ENCODE measurements around the gene RIBC2. TPM values are rescaled to one million over a fixed set of nuclear protein-coding genes. Genes with fewer than 3 reads are reported as not detected.
A peak's percentile ranks its signal among the peaks of the same experiment; 100 is the strongest.

RIBC2 gene
- total and polyA plus RNA-seq, 2 of the 4 experiments (the other 2 are of a cell fraction), result 0.29 to 0.36 TPM

- intact Hi-C loops (cut with micrococcal nuclease) (loop anchor here (2.0 kb wide), 1 partner anchor 19 kb away; no protein-coding TSS in a partner anchor), dilution Hi-C loops (cut with HindIII; ENCODE audit: low sequenced_read_pairs, unreplicated experiment) (no loop called here), in situ Hi-C loops (cut with MboI; ENCODE audit: low sequenced_read_pairs) (no loop called here)
- Histone ChIP-seq H3K14ac (replicated peaks; ENCODE audit: low read depth, low read length) (peak overlapping the region; percentile 80), H3K4me2 (ENCODE audit: low read depth, low read length) (no peak overlapping the region), H3K4me3 (ENCODE audit: insufficient read depth, low read depth, low read length) (no peak overlapping the region), H3K9ac (ENCODE audit: low read depth, low read length) (no peak overlapping the region), H3K23ac (ENCODE audit: low read depth, low read length) (peak overlapping the region; percentile 64), H3K79me1 (ENCODE audit: low read depth in 1 of 2, low read length in 2 of 2) (no peaks in the 10 kb centered on the region), H3K27me3 (ENCODE audit: control insufficient read depth, insufficient read depth, low read length) (no peaks in the 10 kb centered on the region), H4K20me1 (ENCODE audit: insufficient read depth, low read length) (no peaks in the 10 kb centered on the region), H3K27ac (ENCODE audit: insufficient read depth, low read length) (peak overlapping the region; percentile 74), H3K9me3 (ENCODE audit: control insufficient read depth, insufficient read depth, low read length) (peaks cover 3% of the 10 kb centered on the region; the same call in 1 of the 2 replicates), H2BK20ac (ENCODE audit: low read depth, low read length) (peak overlapping the region; percentile 98), H4K91ac (ENCODE audit: insufficient read depth, low read depth, low read length) (peak overlapping the region; percentile 93), H2BK120ac (ENCODE audit: low read depth, low read length) (peak overlapping the region; percentile 97), H3K4me1 (ENCODE audit: control insufficient read depth, insufficient read depth, low read length) (peaks cover 22% of the 10 kb centered on the region), H3K9me1 (ENCODE audit: insufficient read depth, low read length) (peaks cover 14% of the 10 kb centered on the region), H3K18ac (ENCODE audit: low read depth, low read length) (peak overlapping the region; percentile 85; the same call in 1 of the 2 replicates), H3K56ac (ENCODE audit: extremely low read depth, insufficient read depth, low read length) (peak overlapping the region; percentile 46; the same call in 1 of the 2 replicates), H2AK5ac (ENCODE audit: low read depth, low read length) (peak overlapping the region; percentile 98; the same call in 1 of the 2 replicates), H2AK9ac (replicated peaks; ENCODE audit: low read depth, low read length, poor library complexity) (peak overlapping the region; percentile 2), H2BK15ac (ENCODE audit: low read depth, low read length) (peak overlapping the region; percentile 87; the same call in 2 of the 3 replicates), H2BK5ac (ENCODE audit: low read depth, low read length, poor library complexity, severe bottlenecking) (peak overlapping the region; percentile 81), H3K36me3 (ENCODE audit: control insufficient read depth, insufficient read depth, low read length) (no peaks in the 10 kb centered on the region), H3K4ac (ENCODE audit: low read depth, low read length) (peak overlapping the region; percentile 96), H4K5ac (ENCODE audit: low read depth, low read length) (peak overlapping the region; percentile 17; the same call in 1 of the 2 replicates), H4K8ac (ENCODE audit: low read depth in 2 of 2, low read length in 2 of 2) (peak overlapping the region; percentile 69 to 77; a peak in 2 of 4 replicates), H2AFZ (replicated peaks; ENCODE audit: low read length, poor library complexity) (peak overlapping the region; percentile 38)
- DNase-seq (peak; percentile 96), ATAC-seq (ENCODE audit: low read depth) (peak; percentile 91)
- ChIA-PET CTCF (interaction anchor here (0.7 kb wide), 1 partner anchor 71 kb away, joined by 4 read pairs; no protein-coding TSS in a partner anchor), POLR2A (ENCODE audit: unreplicated experiment) (interaction anchor here (0.6 kb wide), 1 partner anchor 10 kb away, joined by 3 read pairs; no protein-coding TSS in a partner anchor)
- 59% methylated on average over 3 of the region's 11 CpGs; no CpG with 5 or more reads in 1 of the 2 experiments for WGBS, 2 experiments (ENCODE audit: extremely low coverage in 2 of 2, insufficient read length in 1 of 2)
- BruUV-seq (replicated peaks), result no TSS peak
- TF ChIP-seq RFX5 (IDR thresholded peaks at IDR 0.05; ENCODE audit: low read depth, low read length) (no peak), SMC3 (IDR thresholded peaks at IDR 0.05; ENCODE audit: low read depth, low read length) (no peak), USF2 (IDR thresholded peaks at IDR 0.05; ENCODE audit: low read depth, low read length) (no peak), RCOR1 (IDR thresholded peaks at IDR 0.05; ENCODE audit: insufficient replicate concordance, low read length) (no peak), RAD21 (IDR thresholded peaks at IDR 0.05; ENCODE audit: low read length) (no peak), ELK1 (IDR thresholded peaks at IDR 0.05; ENCODE audit: borderline replicate concordance, low read depth, low read length) (no peak), FOS (IDR thresholded peaks at IDR 0.05; ENCODE audit: low read depth, low read length) (peak; percentile 34; the same call in 1 of the 2 replicates), NFE2L2 (IDR thresholded peaks at IDR 0.05; ENCODE audit: low read depth, low read length) (no peak), BHLHE40 (IDR thresholded peaks at IDR 0.05; ENCODE audit: low read depth, low read length) (peak; percentile 73; the same call in 1 of the 2 replicates), POLR2A (IDR thresholded peaks at IDR 0.05; ENCODE audit: low read depth, low read length) (no peak), MAZ (IDR thresholded peaks at IDR 0.05; ENCODE audit: borderline replicate concordance, low read depth, low read length) (no peak), MXI1 (IDR thresholded peaks at IDR 0.05; ENCODE audit: borderline replicate concordance, low read depth, low read length) (no peak), CEBPB (IDR thresholded peaks at IDR 0.05; ENCODE audit: low read depth, low read length) (peak; percentile 40; the same call in 1 of the 2 replicates), CHD1 (IDR thresholded peaks at IDR 0.05; ENCODE audit: low read depth, low read length) (no peak), MAFK (IDR thresholded peaks at IDR 0.05; ENCODE audit: low read depth, low read length) (peak; percentile 23; the same call in 1 of the 2 replicates)
These were observed 64.7 kb downstream of the RIBC2 start for GRCh38 chr22:45478108-45478771.

Measured in IMR-90 (cell line).